Limb (tissue), 2 donors: ENCODE measurements around the gene PIBF1.

Experiments used
- DNase-seq, 2 donors: peaks; one replicate each; pipeline ENCODE4 v3.0.0-alpha.2; 2016; ENCODE audit errors: extremely low spot score in 2 of 2

The PIBF1 gene

GRCh38 chr13:73058736-73059459 lies 277.0 kb downstream of the PIBF1 start, which contains the start of gene KLF5:
Gene KLF5, plus strand, starts transcription at chr13:73059005. Its CDS starts 323 bp downstream, at chr13:73059328.
- DNase-seq = peak; percentile 93 to 97

GRCh38 chr13:73059460-73060250 lies 277.7 kb downstream of the PIBF1 start:
- peak; percentile 15 to 78 for DNase-seq

GRCh38 chr13:73060251-73061160 lies 278.6 kb downstream of the PIBF1 start:
- DNase-seq = peak; percentile 60 to 71

GRCh38 chr13:73061473-73061872 lies 279.5 kb downstream of the PIBF1 start:
- DNase-seq = no peak

- no peak for DNase-seq
These were observed 279.9 kb downstream of the PIBF1 start for GRCh38 chr13:73061876-73062275.

GRCh38 chr13:73062468-73062867 lies 280.5 kb downstream of the PIBF1 start:
- DNase-seq = no peak

- DNase-seq = no peak
These were observed 281.2 kb downstream of the PIBF1 start for GRCh38 chr13:73063166-73063565.

GRCh38 chr13:73065036-73065435 lies 283.1 kb downstream of the PIBF1 start:
- peak in 1 of 2 donors; percentile 18 for DNase-seq

- no peak for DNase-seq
These were observed 283.9 kb downstream of the PIBF1 start for GRCh38 chr13:73065665-73066340.
